RPMI8226 (cell line): Measurements from ENCODE around the gene SDF4.
"Not testable (repeated sequence)": the region's sequence is repeated elsewhere in the genome, so short reads cannot be mapped to it uniquely, and the experiment has no call there.

Experiments used
- DNase-seq: peaks from one replicate; pipeline ENCODE4 v3.0.0-alpha.2; 2015

The SDF4 gene

DNA sequence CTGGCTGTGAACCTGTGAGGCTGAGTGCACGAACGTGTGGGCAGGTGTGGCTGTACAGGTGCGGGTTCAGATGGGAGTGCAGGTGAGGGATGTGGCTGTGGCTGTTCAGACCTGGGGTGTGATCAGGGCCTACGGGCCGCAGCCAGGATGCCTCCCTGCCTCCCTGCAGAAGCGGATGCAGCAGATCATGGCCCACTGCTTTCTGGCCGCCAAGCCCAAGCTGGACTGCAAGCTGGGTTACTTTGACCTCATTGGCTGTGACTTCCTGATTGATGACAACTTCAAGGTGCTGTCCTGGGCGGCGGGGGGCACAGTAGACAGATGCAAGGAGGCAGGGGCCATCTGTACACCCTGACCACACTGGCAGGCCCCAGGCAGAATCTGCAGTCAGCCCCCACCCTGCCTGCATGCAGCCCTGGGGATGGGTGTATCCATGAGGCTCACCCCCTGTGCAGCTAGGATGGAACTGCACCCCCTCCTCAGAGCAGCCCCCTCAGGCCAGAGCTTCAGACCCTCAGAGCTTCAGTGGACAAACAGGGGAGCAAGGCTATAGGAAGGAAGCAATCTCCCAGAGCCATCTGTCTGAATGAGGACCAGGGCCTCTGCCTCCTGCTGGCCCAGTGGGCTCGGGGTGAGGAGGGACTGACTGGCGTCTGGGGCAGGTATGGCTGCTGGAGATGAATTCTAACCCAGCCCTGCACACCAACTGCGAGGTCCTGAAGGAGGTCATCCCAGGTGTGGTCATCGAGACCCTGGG lies 35.2 kb downstream of the SDF4 start:
- DNase-seq, result no peak

DNA sequence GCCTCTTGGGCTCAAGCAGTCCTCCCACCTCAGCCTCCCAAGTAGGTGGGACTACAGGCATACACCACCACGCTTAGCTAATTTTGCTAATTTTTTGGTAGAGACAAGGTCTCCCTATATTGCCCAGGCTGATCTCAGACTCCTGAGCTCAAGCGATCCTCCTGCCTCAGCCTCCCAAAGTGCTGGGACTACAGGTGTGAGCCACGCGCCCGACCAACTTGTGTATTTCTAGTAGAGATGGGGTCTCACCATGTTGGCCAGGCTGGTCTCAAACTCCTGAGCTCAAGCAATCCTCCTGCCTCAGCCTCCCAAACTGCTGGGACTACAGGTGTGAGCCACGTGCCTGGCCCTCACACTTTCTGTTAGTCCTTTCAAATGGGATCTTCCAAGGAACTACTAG lies 36.1 kb downstream of the SDF4 start:
- not testable (repeated sequence) for DNase-seq

DNA sequence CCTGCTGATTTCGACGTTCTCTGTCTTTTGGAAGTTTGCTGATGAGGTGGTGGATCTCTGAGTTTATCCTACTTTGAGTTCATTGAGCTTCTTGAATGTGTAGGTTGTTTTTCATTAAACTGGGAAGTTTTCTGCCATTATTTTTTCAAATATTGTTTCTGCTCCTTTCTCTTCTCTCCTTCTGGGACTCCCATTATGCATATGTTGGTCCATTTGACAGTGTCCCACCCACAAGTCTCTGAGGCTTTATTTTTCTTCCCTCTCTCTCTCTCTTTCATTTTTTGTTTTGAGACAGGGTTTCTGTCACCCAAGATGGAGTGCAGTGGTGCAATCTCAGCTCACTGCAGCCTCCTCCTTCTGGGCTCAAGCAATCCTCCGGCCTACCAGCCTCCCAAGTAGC lies 37.1 kb downstream of the SDF4 start:
- no peak for DNase-seq

DNA sequence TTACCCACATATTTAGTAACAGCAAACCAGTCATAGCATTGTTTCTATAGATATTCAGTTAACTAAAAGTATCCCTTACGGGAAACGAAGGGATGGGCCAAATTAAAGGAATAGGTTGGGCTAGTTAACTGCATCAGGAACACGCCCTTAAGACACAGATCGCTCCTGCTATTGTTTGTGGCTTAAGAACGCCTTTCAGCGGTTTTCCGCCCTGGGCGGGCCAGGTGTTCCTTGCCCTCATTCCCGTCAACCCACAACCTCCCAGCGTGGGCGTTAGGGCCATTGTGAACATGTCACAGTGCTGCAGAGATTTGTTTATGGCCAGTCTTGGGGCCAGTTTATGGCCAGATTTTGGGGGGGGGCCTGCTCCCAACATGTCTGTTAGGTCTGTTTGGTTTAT lies 40.1 kb downstream of the SDF4 start:
- DNase-seq, result no peak

DNA sequence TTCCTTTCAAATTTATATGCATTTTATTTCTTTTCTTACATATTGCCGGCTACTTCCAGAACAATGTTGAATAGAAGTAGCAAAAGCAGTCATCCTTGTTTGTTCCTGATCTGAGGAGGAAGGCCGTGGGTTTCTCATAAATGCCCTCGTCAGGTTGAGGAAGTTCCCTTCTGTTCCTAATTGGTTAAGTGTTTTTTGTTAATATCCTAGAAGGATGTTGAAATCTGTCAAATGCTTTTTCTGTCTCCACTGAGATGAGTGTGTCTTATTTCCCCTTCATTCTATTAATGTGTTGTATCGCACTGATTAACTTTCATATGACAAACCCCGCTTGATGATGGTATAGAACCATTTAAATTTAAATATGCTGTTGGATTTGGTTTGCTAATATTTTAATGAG lies 42.7 kb downstream of the SDF4 start:
- DNase-seq, result no peak

DNA sequence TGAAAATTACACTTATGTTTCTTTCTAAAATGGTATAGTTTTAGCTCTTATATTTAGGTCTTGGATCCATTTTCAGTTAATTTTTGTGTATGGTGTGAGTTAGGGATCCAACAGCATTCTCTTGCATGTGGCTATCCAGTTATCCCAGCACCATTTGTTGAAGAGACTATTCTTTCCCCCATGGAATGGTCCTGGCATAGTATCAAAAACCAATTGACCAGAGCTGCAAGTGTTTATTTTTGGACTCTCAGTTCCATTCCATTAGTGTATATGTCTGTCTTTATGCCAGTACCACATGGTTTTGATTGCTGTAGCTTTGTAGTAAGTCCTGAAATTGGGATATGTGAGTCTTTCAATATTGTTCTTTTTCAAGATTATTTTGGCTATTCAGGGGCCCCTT lies 43.9 kb downstream of the SDF4 start:
- DNase-seq, result no peak

DNA sequence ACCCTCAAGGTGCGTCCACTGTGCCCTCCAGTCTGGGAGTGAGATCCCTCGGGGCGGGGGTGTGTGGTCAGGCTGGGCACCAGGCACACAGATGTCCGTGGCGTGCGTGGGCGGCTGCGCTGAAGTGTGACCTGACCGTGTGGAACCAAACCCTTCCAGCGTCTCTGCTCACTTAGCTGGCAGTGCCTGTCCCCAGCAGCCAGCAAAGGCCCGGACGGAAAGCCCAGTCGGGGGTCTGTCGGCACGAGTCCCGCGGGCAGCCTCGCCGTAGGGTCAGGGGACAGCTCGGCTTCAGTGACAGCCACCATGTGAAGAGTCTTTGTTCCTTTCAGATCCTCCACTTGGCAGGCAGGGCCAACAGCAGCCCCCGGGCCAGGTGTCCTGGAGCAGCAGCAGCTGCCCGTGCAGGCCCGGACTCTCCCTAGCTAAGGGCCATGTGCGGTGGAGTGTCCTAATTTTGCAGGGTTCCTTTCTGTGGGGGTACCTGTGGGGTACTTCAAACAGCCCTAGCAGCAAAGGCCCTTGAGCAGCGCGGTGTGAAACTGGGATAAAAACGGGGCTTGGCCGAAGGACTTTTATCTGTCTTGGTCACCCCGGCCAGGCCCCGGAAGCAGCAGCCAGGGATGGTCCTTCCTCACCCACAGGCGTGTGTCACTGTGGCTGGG lies 46.6 kb downstream of the SDF4 start:
- no peak for DNase-seq

DNA sequence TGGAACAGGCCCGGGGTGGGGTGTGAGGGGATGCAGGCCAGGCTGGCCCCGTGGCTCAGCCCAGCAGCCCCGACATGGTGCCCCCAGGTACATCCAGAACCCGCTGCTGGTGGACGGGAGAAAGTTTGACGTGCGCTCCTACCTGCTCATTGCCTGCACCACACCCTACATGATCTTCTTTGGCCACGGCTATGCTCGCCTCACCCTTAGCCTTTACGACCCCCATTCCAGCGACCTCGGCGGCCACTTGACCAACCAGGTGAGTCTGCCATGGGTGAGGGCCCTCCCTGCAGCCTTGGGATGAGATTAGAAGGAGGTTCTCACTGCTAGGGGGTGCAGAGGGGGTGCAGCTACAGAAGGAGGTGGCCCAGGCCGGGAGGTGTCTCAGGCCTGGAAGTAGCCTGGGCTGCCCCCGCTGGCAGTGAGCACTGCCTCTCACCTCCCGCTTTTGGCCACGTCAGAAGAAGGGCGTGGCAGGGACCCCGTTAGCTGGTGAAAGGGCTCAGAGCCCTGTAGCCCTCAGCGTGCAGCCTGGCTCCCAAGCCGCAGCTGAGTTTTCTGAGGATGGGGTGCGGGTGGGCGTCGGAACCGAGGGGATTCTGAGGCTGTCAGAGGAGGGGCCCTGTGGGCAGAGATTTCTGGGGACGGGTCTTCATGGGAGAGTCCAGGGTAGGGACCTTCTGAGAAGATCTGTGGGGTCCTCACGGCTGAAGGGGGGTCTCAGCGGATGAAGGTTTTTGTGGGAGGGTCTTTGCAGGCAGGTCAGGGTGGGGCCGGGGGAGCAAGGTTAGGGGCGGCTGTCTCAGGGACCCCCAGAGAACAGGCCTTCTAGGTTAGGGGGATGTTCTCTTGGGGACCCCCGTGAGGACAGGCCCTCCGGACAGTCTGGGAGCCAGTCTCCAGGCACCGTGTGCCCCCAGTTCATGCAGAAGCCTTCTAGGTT lies 47.7 kb downstream of the SDF4 start:
- no peak for DNase-seq

DNA sequence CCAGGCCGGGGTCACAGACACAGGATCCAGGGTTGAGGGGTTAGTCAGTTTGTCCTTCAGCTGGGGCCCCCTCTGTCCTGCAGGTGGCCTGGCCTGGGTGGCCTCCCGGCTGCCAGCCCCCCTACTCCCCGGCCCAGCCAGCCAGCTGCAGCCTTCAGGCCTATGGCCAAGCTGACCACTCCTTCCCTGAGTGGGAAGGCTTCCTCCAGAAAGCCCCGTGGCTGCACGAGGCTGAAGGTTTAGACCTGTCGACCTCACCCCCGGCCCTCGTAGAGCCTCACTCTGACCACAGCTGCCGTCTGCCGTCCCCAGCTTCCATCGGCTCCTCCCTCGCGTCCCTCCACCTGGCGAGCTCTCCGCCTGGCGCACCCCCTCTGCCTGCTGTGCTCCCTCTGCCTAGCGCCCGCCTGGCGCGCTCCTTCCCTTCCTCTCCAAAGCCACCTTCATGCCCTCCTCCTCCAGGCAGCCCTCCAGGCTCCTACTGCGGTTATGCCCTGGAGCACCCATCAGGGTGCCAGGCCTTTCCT lies 48.5 kb downstream of the SDF4 start:
- no peak for DNase-seq

DNA sequence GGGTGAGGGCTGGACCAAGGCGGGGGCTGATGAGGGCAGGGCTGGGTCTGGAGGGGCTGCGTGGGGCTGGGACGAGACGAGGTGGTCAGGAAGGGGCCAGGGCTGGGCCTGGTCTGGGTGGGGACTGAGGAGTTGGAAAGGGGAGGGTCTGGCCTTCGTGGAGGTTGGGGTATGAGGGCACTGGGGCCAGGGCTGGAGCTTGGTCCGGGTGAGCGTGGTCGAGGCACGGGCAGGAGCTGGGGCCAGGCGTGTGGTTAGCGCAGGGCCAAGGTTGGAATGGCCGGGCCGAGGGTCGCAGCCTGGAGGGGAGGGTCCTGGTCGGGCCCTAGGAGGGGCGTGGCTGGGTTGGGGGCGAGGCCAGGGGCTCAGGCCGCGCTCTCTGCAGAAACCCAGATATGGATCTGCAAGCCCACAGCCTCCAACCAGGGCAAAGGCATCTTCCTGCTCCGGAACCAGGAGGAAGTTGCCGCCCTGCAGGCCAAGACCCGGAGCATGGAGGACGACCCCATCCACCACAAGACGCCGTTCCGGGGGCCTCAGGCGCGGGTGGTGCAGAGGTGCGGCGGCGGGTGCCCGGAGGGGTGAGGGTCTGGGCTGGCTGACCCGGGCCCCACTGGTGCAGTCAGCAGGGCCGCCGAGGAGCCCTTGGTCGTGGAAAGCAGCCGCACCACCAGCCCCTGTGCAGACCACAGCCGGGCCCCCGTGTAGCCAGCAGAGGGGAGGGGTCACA lies 49.1 kb downstream of the SDF4 start:
- DNase-seq, result no peak

DNA sequence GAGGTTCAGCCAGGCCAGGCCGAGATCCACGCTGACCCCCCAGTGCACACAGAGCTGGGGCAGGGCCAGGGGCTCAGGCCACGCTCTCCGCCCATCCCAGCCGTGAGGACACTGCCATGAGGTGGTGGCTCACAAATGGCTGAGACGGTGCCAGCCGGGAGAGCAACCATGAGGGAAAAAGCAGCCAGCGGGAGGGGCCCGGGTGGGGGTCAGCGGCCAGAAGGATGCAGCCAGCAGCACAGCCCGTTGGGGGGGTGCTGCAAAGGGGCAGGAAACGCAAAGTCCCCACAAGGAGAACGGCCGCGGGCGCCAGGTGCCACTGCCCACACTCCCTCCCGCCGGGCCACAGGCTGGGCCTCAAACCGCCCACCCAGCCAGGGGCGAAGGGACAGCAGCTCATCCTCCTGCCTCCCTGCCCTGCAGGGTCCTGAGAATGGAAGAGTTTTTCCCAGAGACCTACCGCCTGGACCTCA lies 49.8 kb downstream of the SDF4 start:
- no peak for DNase-seq

DNA sequence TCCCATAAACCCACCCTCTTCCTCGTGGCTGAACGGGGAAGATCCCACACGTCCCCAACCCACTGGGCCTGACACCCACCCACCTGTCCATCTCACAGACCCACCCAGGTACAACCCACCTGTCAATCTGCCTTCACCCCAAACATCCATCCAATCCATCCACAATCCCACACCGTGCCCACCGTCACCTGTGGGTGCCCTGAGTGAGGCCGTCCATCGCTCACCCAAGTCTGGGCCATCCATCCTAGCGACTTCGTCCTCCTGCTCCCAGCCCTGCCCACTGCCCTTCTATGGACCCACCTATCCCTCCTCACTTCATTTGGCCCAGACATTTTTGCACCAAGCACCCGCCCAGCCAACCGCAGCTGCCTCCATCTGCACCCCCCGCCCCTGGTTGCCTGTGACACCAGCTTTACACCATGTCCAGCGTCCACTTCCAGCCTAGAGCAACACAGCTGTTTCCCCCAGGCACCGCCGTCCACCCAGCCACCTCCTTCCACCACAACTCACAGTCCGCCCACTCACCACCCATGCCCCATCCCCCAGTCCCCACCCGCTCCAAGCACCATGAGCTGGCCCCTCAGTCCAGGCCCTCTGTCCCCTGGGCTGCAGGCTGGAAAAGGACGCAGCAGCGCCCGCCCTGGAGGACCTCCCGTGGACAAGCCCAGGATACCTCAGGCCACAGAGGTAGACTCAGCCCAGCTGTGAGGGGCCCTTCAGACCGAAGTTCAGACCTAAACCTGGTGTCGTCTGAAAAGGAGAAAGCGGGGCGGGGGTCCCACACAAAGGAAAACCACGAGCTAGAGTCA lies 50.5 kb downstream of the SDF4 start:
- DNase-seq, result no peak

DNA sequence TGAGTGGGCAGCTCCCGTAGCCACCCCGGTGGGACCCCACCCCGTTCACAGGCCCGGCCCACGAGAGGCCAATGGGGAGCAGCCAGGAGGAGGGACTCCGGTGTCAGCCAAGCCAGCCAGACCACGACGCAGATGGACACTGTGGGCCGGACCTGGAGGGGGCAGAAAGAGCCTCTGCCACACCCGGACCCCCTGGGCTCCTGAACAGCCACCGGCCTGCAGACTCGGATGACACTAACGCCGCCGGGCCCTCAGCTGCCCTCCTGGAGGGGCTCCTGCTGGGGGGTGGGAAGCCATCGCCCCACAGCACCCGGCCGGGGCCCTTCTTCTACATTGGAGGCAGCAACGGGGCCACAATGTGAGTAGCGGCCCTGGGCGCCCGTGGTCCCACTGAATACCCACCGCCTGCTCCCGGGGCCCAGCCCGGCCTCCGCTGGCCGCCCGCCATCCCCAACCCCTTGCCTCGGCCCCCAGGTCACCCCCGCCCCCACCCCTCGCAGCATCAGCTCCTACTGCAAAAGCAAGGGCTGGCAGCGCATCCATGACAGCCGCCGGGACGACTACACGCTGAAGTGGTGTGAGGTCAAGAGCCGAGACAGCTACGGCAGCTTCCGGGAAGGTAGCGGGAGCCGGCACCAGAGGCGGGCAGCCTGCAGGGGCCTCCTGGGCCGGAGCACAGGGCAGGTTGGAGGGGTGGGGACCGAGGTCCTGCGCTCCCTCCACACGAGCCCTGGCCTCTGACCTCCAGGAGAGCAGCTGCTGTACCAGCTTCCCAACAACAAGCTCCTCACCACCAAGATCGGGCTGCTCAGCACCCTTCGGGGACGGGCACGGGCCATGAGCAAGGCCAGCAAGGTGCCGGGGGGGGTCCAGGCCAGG lies 51.6 kb downstream of the SDF4 start:
- DNase-seq, result peak; percentile 62

DNA sequence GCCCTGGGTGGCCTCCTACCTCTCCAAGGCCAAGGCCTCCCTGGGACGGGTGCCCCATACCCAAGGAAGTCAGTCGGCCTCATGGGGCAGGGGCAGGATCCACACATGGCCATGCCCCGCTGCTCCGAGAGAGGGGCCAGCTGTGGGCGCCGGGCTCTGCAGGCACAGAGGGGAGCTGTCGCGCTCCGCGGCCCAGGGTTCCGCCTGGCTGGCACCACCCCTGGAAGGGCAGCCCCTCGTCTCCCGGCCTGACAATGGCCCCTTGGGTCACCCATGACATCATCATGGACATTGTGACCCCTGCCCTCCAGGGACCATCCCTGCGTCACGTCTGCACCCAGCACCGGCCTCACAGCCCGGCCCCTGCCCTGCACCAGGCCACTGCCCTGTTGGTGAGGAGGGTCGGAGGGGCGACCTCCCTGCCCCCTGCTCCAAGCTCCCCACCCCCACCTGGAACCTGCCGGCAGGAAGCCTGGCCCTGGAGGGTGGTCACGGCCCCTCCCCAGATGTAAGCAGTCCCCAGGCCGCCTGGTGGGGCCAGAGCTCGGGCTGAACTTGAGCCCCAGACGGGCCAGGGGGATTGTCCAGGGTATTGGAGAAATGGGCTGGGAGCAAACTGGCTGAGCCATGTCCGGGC lies 52.3 kb downstream of the SDF4 start:
- no peak for DNase-seq

DNA sequence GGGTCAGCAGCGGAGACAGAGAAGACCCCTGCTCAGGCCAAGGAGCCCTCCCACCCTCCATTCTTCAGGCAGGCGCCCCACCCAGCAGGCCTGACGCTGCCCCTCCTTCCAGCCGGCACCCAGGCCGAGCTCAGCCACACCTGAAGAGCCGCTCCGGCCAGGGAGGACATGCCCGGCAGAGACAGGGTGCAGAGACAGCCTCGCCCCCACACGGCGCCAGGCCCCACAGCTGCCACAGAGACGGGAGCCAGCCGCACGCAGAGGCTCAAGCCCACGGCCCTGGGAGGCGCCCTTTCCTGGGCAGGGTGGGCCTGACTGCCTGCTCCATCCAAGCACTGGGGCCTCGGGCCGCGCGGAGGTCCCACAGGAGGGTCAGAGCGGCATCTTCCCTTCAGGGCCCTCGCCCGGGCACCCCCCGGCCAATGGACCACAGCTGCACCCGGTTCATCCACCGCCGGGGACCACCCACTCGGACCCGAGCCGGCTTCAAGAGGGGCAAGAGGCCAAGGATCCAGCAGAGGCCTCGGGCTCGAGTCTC lies 52.9 kb downstream of the SDF4 start:
- no peak for DNase-seq

DNA sequence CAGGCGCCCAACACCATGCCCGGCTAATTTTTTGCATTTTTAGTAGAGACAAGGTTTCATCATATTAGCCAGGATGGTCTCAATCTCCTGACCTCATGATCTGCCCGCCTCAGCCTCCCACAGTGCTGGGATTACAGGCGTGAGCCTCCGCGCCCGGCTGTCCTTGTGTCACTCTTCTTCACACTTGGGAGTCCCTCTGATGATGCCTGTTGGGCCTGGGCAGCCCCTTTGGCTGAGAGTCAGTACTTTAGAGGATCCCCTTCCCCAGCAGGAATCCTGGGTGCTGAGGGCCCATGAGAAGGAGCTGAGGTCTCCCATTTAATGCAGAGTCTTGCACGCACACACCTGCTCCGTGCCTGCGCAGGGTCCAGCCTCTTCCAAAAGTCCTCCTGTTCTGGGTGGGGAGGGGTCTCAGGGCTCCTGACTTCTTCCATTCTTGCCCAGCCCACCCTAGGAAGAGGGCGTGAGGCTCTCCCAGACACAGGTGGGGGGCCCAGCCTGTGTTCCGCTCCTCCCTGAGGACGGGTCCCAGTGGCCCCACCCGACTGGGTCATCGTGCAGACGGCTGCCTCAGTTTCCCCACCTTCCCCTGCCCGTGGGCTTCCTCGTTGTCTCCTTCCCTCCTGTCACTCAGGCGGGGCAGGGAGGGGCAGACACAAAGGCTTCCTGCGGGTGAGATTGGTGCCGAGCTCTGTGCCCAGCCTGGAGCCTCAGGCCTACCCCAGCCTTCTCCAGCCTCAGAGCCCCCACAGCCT lies 54.2 kb downstream of the SDF4 start:
- no peak for DNase-seq

DNA sequence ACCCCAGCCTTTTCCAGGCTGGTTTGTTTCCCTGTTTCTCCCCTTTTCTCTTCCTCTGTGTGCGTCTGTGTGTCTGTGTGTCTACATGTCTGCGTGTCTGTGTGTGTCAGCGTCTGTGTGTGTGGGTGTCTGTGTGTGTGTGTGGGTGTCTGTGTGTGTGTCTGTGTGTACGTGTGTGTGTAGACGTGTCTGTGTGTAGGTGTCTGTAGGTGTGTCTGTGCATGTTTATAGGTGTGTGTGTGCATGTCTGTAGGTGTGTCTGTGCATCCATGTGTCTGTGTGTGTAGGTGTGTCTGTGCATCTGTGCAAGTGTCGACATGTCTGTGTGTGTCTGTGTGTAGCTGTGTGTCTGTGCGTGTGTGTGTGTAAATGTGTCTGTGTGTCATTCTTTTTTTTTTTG lies 54.9 kb downstream of the SDF4 start:
- no peak for DNase-seq

DNA sequence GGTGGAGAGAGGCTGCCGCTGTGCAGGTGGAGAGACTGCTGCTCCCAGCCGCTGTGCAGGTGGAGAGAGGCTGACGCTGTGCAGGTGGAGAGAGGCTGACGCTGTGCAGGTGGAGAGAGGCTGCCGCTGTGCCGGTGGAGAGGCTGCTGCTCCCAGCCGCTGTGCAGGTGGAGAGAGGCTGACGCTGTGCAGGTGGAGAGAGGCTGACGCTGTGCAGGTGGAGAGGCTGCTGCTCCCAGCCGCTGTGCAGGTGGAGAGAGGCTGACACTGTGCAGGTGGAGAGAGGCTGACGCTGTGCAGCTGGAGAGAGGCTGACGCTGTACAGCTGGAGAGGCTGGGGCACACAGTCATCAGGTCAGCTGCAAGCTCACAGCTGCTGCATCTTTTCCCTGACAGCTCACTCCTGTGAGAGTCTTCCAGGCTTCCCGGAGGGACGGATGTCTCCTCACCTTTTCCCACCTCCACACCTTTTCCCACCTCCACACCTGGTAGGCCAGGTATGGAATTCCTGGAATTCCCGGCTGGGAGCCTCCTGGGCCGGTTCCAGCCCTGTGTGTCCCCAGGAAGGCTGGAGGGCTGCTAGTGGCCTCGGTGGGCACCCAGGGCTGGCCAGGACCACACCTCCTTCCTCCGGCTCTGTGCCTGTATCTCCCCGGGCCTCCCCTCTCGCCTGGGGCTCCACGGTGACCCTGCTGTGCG lies 55.6 kb downstream of the SDF4 start:
- DNase-seq, result peak; percentile 72
